ENCODE measurements around the gene TSPAN18.

TSPAN18 gene

GRCh38 chr11:44699497-44700408 lies 27.0 kb upstream of the TSPAN18 start:
- no peak overlapping the region for H3K4me3 ChIP-seq (ENCODE audit: low read depth, low read length)
- DNase-seq (ENCODE audit: low read depth) = no peak
- TF ChIP-seq CTCF (IDR thresholded peaks at IDR 0.05; ENCODE audit: control insufficient read depth, extremely low read depth, insufficient read depth) = no peak

- no peak for DNase-seq (ENCODE audit: low read depth)
- no peak overlapping the region for H3K4me3 ChIP-seq (ENCODE audit: low read depth, low read length)
- no peak for TF ChIP-seq CTCF (IDR thresholded peaks at IDR 0.05; ENCODE audit: control insufficient read depth, extremely low read depth, insufficient read depth)
Observed at GRCh38 chr11:44701276-44701675, 25.5 kb upstream of the TSPAN18 start.

DNA sequence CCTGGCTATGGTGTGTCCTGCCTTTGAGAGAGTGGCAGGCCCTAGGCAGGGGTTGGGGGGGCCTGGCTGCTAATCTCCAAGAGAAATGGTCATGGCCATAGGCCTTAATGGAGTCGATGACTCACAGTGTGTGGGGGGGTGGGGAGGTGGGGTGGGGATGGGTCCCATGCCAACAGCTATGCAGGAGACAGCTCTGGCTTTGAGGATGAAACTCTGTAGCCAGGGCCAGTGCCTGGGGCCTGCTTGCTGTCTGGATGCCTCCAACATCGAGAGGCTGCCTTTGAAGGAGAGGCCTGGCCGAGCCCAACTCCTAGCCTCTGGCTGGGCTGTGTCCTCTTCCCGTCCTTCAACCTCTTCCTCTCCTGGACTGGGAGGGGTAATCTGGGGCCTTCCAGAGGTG lies 23.9 kb upstream of the TSPAN18 start:
- no peak for TF ChIP-seq CTCF (IDR thresholded peaks at IDR 0.05; ENCODE audit: control insufficient read depth, extremely low read depth, insufficient read depth)
- no peak for DNase-seq (ENCODE audit: low read depth)
- H3K4me3 ChIP-seq (ENCODE audit: low read depth, low read length) = no peak overlapping the region

DNA sequence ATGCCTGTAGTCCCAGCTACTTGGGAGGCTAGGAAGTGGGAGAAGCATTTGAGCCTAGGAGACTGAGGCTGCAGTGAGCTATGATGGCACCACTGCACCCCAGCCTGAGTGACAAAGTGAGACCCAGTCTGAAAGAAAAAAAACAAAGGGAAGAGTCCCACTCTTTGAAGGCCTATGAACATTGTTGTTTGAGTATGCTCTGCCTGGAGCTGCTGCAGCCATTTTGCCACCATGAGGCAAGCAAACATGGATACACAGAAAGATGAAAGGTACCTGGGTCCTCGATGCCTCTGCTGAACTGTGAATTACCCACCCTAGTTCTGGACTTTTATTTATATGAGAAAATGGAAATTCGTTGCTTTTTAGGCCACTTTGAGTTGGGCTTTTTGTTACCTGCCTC lies 19.7 kb upstream of the TSPAN18 start:
- no peak for DNase-seq (ENCODE audit: low read depth)
- no peak overlapping the region for H3K4me3 ChIP-seq (ENCODE audit: low read depth, low read length)
- no peak for TF ChIP-seq CTCF (IDR thresholded peaks at IDR 0.05; ENCODE audit: control insufficient read depth, extremely low read depth, insufficient read depth)

GRCh38 chr11:44708009-44708408 lies 18.8 kb upstream of the TSPAN18 start:
- DNase-seq (ENCODE audit: low read depth) = no peak
- H3K4me3 ChIP-seq (ENCODE audit: low read depth, low read length) = no peak overlapping the region
- TF ChIP-seq CTCF (IDR thresholded peaks at IDR 0.05; ENCODE audit: control insufficient read depth, extremely low read depth, insufficient read depth) = no peak

DNA sequence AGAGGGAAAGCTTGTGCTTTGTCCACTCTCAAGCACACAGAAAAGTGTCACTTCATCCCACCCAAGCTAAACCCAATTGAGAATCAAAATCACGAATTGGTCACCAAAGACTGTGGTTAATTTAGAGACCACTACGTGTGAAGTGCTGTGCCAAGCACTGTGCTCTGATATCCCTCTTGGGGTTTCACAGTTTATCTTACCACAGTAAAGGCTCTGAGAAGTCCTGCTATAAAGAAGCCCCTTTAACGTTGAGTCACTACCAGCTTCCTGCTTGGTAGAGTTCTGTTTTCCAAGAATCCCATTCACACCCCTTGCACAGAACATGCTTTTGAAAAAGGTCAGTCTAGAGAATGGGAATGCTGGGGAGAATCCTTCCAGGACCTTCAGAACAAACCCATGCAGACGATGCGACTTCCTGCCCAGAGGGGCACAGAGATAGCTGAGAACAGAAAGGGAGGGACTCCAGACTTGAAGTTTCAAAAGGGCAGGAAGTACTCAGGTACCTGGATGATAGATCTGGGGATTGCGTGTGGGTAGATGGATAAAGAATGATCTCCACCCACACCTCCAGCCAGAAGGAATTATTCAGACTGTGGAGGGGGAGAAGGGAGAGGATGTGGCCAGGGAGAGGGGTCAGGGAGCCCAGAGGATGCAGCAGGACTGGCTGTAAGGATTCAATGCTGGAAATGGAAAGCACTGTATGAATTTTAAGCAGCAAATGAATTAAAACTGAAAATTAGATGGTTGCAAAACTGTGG lies 18.1 kb upstream of the TSPAN18 start:
- H3K4me3 ChIP-seq (ENCODE audit: low read depth, low read length) = no peak overlapping the region
- DNase-seq (ENCODE audit: low read depth) = no peak
- no peak for TF ChIP-seq CTCF (IDR thresholded peaks at IDR 0.05; ENCODE audit: control insufficient read depth, extremely low read depth, insufficient read depth)
